ENCODE measurements around the gene TTLL11.

TTLL11 gene

GRCh38 chr9:121914604-121915303 lies 178.4 kb downstream of the TTLL11 start:
- DNase-seq (ENCODE audit: extremely low read depth, insufficient read length): no peak
- H3K27me3 ChIP-seq (replicated peaks; ENCODE audit: control insufficient read depth, insufficient read depth, low read length): no peaks in the 10 kb centered on the region
- no peak for TF ChIP-seq CTCF (IDR thresholded peaks at IDR 0.05; ENCODE audit: insufficient read depth, low read length, poor library complexity, severe bottlenecking)
- H3K36me3 ChIP-seq (ENCODE audit: control insufficient read depth, insufficient read depth, low read length): no peaks in the 10 kb centered on the region
- no peak overlapping the region for H3K4me3 ChIP-seq (replicated peaks; ENCODE audit: low read depth, low read length)

GRCh38 chr9:121914017-121914595 lies 179.0 kb downstream of the TTLL11 start:
- Histone ChIP-seq H3K36me3 (ENCODE audit: control insufficient read depth, insufficient read depth, low read length) (no peaks in the 10 kb centered on the region), H3K4me3 (replicated peaks; ENCODE audit: low read depth, low read length) (no peak overlapping the region), H3K27me3 (replicated peaks; ENCODE audit: control insufficient read depth, insufficient read depth, low read length) (no peaks in the 10 kb centered on the region)
- no peak for TF ChIP-seq CTCF (IDR thresholded peaks at IDR 0.05; ENCODE audit: insufficient read depth, low read length, poor library complexity, severe bottlenecking)
- DNase-seq (ENCODE audit: extremely low read depth, insufficient read length): no peak

- no peak overlapping the region for H3K4me3 ChIP-seq (replicated peaks; ENCODE audit: low read depth, low read length)
- no peak for TF ChIP-seq CTCF (IDR thresholded peaks at IDR 0.05; ENCODE audit: insufficient read depth, low read length, poor library complexity, severe bottlenecking)
- H3K27me3 ChIP-seq (replicated peaks; ENCODE audit: control insufficient read depth, insufficient read depth, low read length): no peaks in the 10 kb centered on the region
- H3K36me3 ChIP-seq (ENCODE audit: control insufficient read depth, insufficient read depth, low read length): no peaks in the 10 kb centered on the region
- no peak for DNase-seq (ENCODE audit: extremely low read depth, insufficient read length)
Measured at GRCh38 chr9:121912812-121913627, 180.1 kb downstream of the TTLL11 start.

- Histone ChIP-seq H3K4me3 (replicated peaks; ENCODE audit: low read depth, low read length) (no peak overlapping the region), H3K27me3 (replicated peaks; ENCODE audit: control insufficient read depth, insufficient read depth, low read length) (no peaks in the 10 kb centered on the region), H3K36me3 (ENCODE audit: control insufficient read depth, insufficient read depth, low read length) (no peaks in the 10 kb centered on the region)
- no peak for TF ChIP-seq CTCF (IDR thresholded peaks at IDR 0.05; ENCODE audit: insufficient read depth, low read length, poor library complexity, severe bottlenecking)
- DNase-seq (ENCODE audit: extremely low read depth, insufficient read length): no peak
Measured at GRCh38 chr9:121910491-121911040, 182.5 kb downstream of the TTLL11 start.

- H3K4me3 ChIP-seq (replicated peaks; ENCODE audit: low read depth, low read length): no peak overlapping the region
- no peaks in the 10 kb centered on the region for H3K36me3 ChIP-seq (ENCODE audit: control insufficient read depth, insufficient read depth, low read length)
- no peak for DNase-seq (ENCODE audit: extremely low read depth, insufficient read length)
- no peak for TF ChIP-seq CTCF (IDR thresholded peaks at IDR 0.05; ENCODE audit: insufficient read depth, low read length, poor library complexity, severe bottlenecking)
- H3K27me3 ChIP-seq (replicated peaks; ENCODE audit: control insufficient read depth, insufficient read depth, low read length): no peaks in the 10 kb centered on the region
Measured at GRCh38 chr9:121909111-121909510, 184.0 kb downstream of the TTLL11 start.
